Parathyroid adenoma (tissue), 2 donors: ENCODE results near the gene HECW1.
"Not testable (repeated sequence)": the region's sequence is repeated elsewhere in the genome, so short reads cannot be mapped to it uniquely, and the experiment has no call there.

Experiments
- H2AFZ ChIP-seq: fragments of 300-600 bp; sonication (generic); one replicate; pipeline ENCODE4 v1.7.0; 2017; ENCODE audit warnings: antibody characterized with exemption, mild to moderate bottlenecking
- H3K27ac ChIP-seq: fragments of 300-600 bp; sonication (generic); one replicate; pipeline ENCODE4 v1.7.0; 2017
- H3K27me3 ChIP-seq: fragments of 300-600 bp; sonication (generic); one replicate; pipeline ENCODE4 v1.7.0; 2017; ENCODE audit warnings: low read length; ENCODE audit not compliant: control insufficient read depth, insufficient read depth
- H3K36me3 ChIP-seq: fragments of 300-600 bp; sonication (generic); one replicate; pipeline ENCODE4 v1.7.0; 2017; ENCODE audit warnings: low read length; ENCODE audit not compliant: control insufficient read depth, insufficient read depth
- H3K4me1 ChIP-seq: fragments of 300-600 bp; sonication (generic); one replicate; pipeline ENCODE4 v1.7.0; 2017; ENCODE audit warnings: control low read depth
- H3K4me2 ChIP-seq: fragments of 300-600 bp; sonication (generic); one replicate; pipeline ENCODE4 v1.7.0; 2017; ENCODE audit warnings: low read length
- H3K4me3 ChIP-seq: fragments of 300-600 bp; sonication (generic); one replicate; pipeline ENCODE4 v1.7.0; 2017; ENCODE audit warnings: low read depth, low read length
- H3K79me2 ChIP-seq: fragments of 300-600 bp; sonication (generic); one replicate; pipeline ENCODE4 v1.7.0; 2017; ENCODE audit warnings: control low read depth
- H3K9ac ChIP-seq: fragments of 300-600 bp; sonication (generic); one replicate; pipeline ENCODE4 v1.7.0; 2017; ENCODE audit warnings: mild to moderate bottlenecking
- H3K9me3 ChIP-seq: fragments of 300-600 bp; sonication (generic); one replicate; pipeline ENCODE4 v1.7.0; 2017; ENCODE audit warnings: low read length; ENCODE audit not compliant: control insufficient read depth
- TF ChIP-seq, protein P1 (sequence below): fragments of 300-600 bp; sonication (generic); IDR thresholded peaks from one replicate; pipeline ENCODE4 v1.7.0; 2017; ENCODE audit warnings: antibody characterized with exemption, mild to moderate bottlenecking
- donor health status: primary hyperparathyroidism.

Gene HECW1

DNA sequence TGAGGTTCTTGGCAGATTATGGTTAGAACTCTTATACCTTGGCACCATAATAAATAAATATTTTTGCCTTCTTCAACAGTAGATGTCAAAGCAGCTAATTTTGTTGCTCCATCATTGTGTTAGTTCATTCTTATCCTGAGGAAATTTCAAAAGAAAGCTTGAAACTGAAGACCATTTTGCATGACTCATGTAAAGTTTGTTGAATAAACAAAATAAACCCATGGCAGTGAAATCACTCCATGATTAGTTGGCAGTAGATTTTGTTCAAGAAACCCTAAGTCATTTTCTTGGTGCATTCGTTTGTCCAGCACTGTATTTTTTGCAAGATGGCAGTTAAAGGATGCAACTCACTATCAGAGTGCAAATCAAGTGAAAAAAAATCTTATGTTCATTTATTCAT, 91.6 kb downstream of the HECW1 start:
- Histone ChIP-seq H3K4me3 (no peak overlapping the region), H3K9ac (no peak overlapping the region), H3K9me3 (no peaks in the 10 kb centered on the region), H3K36me3 (no peaks in the 10 kb centered on the region), H3K27me3 (no peaks in the 10 kb centered on the region), H3K4me1 (no peaks in the 10 kb centered on the region), H3K4me2 (no peak overlapping the region), H2AFZ (no peak overlapping the region), H3K27ac (no peak overlapping the region), H3K79me2 (no peaks in the 10 kb centered on the region)
- TF ChIP-seq, protein P1, sequence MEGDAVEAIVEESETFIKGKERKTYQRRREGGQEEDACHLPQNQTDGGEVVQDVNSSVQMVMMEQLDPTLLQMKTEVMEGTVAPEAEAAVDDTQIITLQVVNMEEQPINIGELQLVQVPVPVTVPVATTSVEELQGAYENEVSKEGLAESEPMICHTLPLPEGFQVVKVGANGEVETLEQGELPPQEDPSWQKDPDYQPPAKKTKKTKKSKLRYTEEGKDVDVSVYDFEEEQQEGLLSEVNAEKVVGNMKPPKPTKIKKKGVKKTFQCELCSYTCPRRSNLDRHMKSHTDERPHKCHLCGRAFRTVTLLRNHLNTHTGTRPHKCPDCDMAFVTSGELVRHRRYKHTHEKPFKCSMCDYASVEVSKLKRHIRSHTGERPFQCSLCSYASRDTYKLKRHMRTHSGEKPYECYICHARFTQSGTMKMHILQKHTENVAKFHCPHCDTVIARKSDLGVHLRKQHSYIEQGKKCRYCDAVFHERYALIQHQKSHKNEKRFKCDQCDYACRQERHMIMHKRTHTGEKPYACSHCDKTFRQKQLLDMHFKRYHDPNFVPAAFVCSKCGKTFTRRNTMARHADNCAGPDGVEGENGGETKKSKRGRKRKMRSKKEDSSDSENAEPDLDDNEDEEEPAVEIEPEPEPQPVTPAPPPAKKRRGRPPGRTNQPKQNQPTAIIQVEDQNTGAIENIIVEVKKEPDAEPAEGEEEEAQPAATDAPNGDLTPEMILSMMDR, result no peak

- no peaks in the 10 kb centered on the region for H3K27me3 ChIP-seq
- H3K4me1 ChIP-seq, result no peaks in the 10 kb centered on the region
- no peaks in the 10 kb centered on the region for H3K36me3 ChIP-seq
- no peaks in the 10 kb centered on the region for H3K9me3 ChIP-seq
- H3K4me2 ChIP-seq, result no peak overlapping the region
- TF ChIP-seq, protein P1, result no peak
- H3K79me2 ChIP-seq, result no peaks in the 10 kb centered on the region
- H3K9ac ChIP-seq, result no peak overlapping the region
- no peak overlapping the region for H3K27ac ChIP-seq
- no peak overlapping the region for H2AFZ ChIP-seq
- H3K4me3 ChIP-seq, result no peak overlapping the region
These were observed 92.8 kb downstream of the HECW1 start for GRCh38 chr7:43205171-43205795.

DNA sequence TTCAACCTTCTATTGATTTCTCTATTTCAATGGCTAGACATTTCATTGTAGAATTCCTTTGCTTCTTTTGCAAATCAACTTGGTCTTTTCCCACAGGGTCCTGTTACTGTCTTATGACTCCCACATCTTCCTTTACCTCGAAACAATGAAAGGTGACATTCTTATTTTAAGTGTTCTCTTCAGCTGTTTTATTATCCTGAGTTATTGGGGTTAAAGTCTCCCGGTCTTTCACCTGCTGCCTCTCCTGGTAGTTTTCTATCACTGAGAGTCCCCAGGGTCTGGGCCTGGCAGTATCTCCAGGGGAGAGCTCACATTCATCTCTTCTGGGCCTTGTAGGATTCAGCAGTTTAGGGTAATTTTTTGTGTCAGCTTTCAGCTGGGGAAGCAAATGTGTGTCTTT, 95.8 kb downstream of the HECW1 start:
- H3K79me2 ChIP-seq, result no peaks in the 10 kb centered on the region
- H3K9ac ChIP-seq, result no peak overlapping the region
- H3K9me3 ChIP-seq, result no peaks in the 10 kb centered on the region
- H3K27ac ChIP-seq, result no peak overlapping the region
- TF ChIP-seq, protein P1, result no peak
- no peak overlapping the region for H3K4me3 ChIP-seq
- H2AFZ ChIP-seq, result no peak overlapping the region
- no peak overlapping the region for H3K4me2 ChIP-seq
- H3K36me3 ChIP-seq, result no peaks in the 10 kb centered on the region
- H3K27me3 ChIP-seq, result no peaks in the 10 kb centered on the region
- H3K4me1 ChIP-seq, result no peaks in the 10 kb centered on the region

- H3K4me2 ChIP-seq, H3K9ac ChIP-seq, H3K36me3 ChIP-seq, H3K4me3 ChIP-seq, H3K4me1 ChIP-seq, H3K27ac ChIP-seq, H3K79me2 ChIP-seq, H2AFZ ChIP-seq, H3K9me3 ChIP-seq, H3K27me3 ChIP-seq: not testable (repeated sequence)
These were observed 98.1 kb downstream of the HECW1 start for GRCh38 chr7:43210539-43210938.

GRCh38 chr7:43211286-43211685, 98.8 kb downstream of the HECW1 start:
- Histone ChIP-seq H3K9me3 (no peaks in the 10 kb centered on the region), H3K27ac (no peak overlapping the region)

More at GRCh38 chr7:43211286-43211685, 98.8 kb downstream of the HECW1 start:
- Histone ChIP-seq H3K9ac (no peak overlapping the region), H3K27me3 (no peaks in the 10 kb centered on the region), H3K4me1 (no peaks in the 10 kb centered on the region), H3K36me3 (no peaks in the 10 kb centered on the region), H3K4me2 (no peak overlapping the region), H3K79me2 (no peaks in the 10 kb centered on the region), H3K4me3 (no peak overlapping the region), H2AFZ (no peak overlapping the region)
- TF ChIP-seq, protein P1, result no peak
